Esophagus squamous epithelium (tissue), 4 donors: Measurements from ENCODE around the gene MBLAC1.

Experiments
- POLR2A ChIP-seq, 4 donors: fragments of 450-650 bp; IDR thresholded peaks; one replicate each; pipeline ENCODE4 v1.6.1; 2017; ENCODE audit warnings: antibody characterized with exemption in 4 of 4, mild to moderate bottlenecking in 4 of 4, moderate library complexity in 3 of 4
- TF ChIP-seq, protein P1 (sequence below), 6 experiments: fragments of 450-650 bp in 4 of 6; fragments of 200-600 bp in 2 of 6; sonication (generic) in 2 of 6; IDR thresholded peaks; one replicate each; pipeline ENCODE4 v1.5.1; 2016 to 2019; ENCODE audit warnings: antibody characterized with exemption in 6 of 6, mild to moderate bottlenecking in 4 of 6, moderate library complexity in 4 of 6

DNA sequence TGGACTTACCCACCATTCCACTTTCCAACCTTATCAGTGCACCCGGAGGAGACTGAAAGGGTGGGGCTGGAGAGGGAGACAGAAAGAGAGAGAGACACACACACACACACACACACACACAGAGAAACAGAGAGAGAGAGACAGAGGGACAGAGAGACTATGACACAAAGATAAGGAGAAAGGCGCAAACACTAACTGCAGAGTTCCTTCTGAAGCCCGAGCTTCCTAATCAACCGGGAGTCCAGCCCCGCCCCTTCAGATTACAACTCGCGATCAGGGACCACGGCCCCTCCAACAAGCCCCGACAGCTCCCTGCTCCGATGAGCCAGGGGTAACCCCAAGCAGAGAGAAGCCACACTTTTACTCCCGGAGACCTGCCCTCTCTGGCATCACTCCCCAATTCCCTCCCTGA lies 41.2 kb downstream of the MBLAC1 start:
- TF ChIP-seq, protein P1, sequence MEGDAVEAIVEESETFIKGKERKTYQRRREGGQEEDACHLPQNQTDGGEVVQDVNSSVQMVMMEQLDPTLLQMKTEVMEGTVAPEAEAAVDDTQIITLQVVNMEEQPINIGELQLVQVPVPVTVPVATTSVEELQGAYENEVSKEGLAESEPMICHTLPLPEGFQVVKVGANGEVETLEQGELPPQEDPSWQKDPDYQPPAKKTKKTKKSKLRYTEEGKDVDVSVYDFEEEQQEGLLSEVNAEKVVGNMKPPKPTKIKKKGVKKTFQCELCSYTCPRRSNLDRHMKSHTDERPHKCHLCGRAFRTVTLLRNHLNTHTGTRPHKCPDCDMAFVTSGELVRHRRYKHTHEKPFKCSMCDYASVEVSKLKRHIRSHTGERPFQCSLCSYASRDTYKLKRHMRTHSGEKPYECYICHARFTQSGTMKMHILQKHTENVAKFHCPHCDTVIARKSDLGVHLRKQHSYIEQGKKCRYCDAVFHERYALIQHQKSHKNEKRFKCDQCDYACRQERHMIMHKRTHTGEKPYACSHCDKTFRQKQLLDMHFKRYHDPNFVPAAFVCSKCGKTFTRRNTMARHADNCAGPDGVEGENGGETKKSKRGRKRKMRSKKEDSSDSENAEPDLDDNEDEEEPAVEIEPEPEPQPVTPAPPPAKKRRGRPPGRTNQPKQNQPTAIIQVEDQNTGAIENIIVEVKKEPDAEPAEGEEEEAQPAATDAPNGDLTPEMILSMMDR (IDR thresholded peaks at IDR 0.05), result no peak
- no peak for TF ChIP-seq POLR2A (IDR thresholded peaks at IDR 0.05)
